Hematopoietic multipotent progenitor cell treated with erythropoietin and hydrocortisone succinate and interleukin-3 and kit ligand, for 4 days (in vitro differentiated cells): Measurements from ENCODE around the gene FKBP7.
"Not testable (repeated sequence)": the region's sequence is repeated elsewhere in the genome, so short reads cannot be mapped to it uniquely, and the experiment has no call there.

Experiments
- DNase-seq: peaks from one replicate; pipeline ENCODE4 v3.0.0-alpha.2; 2015

Gene FKBP7

DNA sequence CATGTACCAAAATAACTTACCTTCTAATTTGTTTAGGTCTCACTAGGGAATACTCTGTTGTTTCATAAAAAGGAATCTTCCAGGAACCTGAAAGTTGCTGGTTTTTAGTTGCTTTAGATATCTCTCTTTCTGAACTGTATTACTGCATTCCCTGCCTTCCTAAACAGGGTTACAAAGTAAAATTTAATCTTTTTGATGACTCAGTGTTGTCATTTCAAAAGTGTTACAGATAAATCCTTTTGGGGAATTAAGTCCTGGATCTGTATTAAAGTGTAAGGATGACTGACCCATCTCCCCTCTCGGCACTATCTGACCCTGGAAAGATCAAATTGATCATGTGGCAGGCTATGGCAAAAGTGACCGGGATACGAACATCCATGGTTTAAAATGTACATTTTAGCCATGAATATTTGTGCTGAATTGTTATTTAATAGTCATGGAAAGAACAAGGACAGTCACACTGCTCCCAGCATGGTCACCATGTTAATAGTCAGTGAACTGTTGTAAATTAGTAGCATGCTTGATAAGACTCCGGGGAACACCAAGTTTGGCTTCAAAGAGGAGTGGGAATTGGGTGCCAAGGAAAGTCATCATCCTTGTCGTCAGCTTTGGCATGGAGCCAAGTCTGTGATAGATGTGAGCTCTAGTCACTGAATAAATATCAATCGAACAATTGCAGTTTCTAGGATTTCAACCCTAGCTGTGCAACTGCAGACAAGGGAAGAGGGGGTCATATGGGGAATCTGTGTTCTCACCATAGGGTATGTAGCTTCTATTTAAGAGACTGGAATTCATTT is 6.0 kb upstream of the FKBP7 start:
- DNase-seq = peak; percentile 18

DNA sequence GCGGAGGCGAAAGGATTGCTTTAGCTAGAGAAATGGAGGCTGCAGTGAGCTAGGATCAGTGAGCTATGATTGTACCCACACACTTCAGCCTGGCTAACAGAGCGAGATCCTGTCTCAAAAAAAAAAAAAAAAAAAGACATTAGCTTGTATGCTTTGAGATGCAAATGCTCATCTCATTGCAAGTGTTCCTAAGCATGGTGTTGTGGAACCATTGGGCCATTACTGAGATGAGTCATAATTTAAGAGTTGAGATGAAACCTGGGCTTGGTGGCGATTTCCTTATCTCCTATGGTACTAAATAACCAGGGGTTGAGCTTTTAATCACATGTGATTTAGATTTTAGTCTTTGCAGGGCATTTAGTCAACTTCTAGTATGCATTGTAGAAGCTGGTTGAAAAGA is 4.0 kb upstream of the FKBP7 start:
- peak; percentile 60 for DNase-seq

DNA sequence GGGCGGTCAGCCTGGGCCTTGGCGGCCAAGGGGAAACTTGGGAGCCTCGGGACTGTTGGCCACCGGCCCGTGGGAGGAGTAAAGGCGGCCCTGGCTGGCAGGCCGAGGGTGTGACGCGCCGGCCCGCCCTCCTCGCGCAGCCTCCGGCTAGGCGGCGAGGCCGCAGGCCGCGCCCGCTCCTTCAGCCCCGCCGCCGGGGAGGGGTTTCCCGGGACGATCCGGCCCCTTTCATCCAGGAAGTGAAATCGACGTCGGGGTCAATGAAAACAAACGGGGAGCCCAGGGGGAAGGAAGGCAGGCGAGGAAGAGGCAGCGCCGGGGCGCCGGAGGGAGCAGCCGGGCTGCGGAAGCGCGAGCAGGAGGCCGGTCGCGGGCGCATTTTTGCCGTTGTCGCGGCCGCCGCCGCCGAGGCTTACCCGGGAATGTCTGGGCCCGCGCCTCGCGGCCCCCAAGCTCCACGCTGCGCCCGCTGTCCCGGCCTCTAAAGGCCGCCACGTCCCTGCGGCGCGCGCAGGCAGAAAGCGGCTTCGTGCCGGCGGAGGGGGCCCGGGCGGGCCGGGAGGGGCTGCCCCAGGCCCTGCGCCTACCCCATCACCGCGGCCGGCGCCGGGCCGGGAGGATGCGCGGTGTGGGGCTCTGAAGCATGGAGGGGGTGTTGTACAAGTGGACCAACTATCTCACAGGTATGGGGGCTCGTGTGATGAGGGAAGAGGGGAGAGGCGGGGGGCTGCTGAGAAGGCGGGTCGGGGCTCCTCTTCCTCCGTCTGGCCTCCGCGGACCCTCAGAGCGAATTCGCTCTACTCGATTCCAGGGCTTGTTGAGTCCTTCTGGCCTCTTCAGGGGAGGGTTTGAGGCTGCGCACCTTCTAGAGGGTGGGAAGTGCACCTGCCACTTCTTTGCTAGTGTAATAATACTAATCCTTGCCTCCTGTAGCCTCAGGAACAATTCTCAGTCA is 2.1 kb upstream of the FKBP7 start, which contains the start of gene PLEKHA3:
Gene PLEKHA3 (plus strand): TSS at position 231 of the 955 bp plus-strand sequence. CDS start 413 bp downstream, at position 644.
- peak; percentile 96 for DNase-seq

DNA sequence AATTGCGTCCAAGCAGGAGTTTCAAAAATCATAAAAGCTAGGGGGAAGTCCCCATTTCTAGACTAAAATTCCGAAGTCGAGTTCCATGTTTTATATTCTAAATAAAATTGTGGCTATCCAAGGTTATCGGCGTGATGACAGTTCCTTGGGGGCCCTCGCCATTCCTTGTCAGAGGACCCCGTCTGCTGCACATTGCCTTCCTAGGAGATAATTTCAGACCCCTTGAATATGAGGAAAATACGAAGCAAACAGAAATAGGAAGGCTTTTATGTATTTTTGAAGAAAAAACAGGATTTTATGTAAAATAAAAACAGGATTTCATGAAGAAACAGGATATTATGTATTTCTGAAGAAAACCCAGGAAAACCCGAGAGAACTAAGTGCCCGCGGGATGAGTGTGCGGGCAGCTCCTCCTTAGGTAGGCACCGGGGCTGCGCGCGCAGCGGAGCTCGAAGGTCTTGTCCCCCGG is 1.4 kb upstream of the FKBP7 start:
- no peak for DNase-seq

DNA sequence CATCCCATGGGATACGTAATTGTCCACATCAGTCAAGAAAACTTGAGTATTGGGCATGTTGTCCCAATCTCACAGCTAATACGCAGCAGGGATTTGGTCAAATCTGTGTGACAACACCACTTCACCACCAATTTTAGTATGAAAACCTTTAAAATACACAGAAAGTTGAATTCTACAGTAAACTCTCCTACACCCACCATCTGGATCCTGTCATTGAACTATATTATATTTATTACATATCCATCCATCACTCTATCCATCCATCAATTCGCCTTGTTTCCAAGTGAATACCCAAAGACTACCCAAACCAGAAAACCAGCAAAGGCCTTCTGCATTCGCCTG is 846 bp upstream of the FKBP7 start:
- no peak for DNase-seq

DNA sequence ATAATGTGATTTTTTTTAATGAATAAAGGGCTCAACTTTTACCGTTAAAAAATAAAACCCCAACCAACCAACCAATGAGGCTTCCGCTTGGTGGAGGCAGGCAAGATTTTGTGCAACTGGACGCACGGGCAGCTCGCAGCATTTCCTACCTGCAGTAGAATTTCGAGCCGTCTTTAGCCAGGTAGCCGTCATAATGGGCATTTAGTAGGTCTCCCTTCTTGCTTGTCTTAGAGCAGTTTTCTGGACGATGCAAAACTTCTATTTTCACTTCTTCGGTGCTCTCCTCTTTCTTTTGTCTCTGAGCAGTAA is 316 bp downstream of the FKBP7 start:
- peak; percentile 34 for DNase-seq

DNA sequence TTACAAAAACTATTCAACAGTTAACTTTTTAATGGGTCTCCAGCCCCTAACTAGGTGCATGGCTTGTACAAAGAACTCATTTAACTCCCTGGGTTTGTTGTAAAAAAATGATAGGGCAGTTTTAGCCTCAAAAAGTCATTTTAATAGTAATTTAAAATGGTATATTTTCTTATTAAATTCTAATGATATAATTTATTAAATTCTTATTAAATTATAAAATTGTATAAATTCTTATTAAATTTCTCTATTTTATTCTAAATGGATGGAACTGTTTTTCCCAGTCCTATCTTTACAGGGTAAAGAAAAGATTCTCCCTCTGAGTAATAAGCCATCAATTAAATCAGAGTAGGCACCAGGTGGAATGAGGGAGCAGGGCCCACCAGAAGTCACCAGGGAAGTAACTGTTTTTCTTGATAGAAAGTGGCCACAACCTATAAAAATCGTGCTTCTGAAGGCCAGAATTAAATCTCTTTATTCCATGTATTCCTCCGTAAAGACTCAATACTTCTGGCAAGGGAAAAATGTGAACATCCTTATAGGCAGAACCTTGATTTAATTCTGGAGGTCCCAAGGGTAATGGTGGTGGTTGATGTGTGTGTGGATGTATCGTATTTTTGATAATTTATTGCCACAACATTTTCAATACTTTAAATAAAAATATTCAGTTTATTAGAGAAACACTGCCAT is 814 bp downstream of the FKBP7 start:
- DNase-seq = peak; percentile 22

DNA sequence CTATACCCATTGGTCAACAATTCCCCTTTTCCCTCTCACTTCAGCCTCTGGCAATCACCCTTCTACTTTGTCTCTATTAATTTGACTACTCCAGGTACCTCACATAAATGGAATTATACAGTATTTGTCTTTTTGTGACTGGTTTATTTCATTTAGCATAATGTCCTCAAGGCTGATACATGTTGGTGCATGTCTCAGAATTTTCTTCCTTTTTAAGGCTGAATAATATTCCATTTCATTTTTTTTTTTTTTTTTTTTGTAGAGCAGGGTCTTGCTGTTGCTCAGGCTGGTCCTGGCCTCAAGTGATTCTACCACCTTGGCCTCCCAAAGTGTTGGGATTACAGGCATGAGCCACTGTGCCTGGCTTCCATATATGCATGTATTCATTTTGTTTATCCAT is 1.9 kb downstream of the FKBP7 start:
- no peak for DNase-seq

DNA sequence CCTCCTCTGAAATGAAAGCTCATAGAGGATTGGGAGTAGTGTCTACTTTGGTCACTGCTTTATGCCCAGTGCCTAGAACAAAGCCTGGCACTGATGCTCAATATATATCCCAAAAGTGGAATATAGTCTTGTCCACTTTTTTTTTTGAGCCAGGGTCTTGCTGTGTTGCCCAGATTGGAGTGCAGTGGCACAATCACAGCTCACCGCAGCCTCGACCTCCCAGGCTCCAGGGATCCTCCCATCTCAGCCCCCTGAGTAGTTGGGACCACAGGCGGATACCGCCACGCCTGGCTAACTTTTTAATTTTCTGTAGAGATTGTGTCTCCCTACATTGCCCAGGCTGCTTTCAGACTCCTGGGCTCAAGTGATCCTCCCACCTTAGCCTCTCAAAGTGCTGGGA is 3.8 kb downstream of the FKBP7 start:
- DNase-seq = no peak

DNA sequence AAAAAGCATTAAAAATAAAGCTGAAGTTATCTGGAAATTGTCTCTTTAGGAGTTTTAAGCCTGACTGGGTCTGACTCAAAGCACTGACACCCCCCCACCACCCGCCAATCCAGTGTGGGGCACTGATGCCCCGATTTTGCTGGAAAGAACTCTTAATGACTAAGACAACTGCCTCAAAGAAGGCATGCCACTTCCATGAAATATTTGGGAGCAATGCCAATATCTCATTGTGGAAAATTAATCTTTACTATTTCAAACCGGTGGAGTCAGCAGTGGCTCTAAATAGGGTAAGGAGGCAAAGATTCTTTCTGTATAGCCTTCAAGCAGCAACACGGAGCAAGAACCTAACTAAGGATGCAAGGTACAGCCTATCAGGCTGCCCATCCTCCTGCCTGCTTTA is 4.5 kb downstream of the FKBP7 start:
- no peak for DNase-seq

DNA sequence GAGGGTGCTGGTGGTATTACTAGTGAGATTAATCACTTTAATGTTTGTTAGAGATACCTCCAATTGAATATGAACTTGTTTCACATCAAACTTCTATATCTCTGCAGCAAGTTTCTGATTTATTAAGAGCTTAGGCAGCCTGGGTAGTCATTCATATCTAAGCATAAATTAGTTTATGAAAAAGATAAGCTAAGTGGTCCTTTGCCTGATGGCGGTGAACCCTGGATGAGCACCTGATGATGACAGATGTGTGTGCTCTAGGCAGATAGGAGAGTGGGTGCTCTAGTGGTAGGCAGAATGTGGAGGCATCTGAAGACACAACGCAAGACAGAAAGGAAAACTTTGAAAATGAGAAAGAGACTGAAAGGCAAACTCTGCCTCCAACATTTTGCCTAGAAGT is 5.0 kb downstream of the FKBP7 start:
- DNase-seq = peak; percentile 32

DNA sequence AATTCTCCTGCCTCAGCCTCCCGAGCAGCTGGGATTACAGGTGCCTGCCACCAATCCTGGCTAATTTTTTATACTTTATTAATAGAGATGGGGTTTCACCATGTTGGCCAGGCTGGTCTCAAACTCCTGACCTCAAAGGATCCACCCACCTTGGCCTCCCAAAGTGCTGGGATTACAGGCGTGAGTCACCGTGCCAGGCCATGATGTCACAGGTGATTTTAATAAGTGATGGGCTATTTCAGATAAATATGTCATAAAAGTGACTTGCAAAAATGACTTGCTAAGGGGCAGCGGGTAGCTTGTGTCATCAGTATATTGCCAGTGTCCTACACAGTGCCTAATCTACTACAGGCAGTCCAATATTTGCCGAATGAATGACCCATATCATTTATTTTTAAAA is 7.1 kb downstream of the FKBP7 start:
- not testable (repeated sequence) for DNase-seq

DNA sequence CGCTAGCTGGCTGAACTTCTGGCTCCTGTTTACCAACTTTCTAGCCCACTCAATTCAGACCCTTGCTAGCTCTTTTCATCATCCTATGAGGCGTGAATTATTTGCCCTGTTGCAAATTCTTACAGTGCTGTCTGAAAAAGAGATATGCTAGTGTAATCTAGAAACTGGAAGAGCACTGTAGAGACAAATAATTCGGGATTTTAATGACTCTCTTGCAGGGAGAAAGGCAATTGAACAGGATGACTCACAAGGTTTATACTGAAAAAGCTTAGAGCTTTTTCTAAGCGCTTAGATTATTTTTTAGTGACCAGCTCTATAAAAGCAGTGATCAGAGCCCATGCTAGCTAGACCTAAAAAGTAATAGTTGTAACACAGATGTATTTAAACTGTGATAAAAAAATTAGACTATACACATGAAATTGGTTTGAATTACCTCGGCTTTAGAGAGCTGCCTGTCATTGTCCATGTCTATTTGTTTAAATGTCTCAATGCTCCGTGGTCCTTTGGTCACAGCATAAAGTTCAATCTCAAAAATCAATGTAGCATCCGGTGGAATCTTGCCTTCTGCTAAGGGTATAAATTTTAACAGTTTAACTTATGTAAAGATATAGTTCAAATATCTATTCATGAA is 9.1 kb downstream of the FKBP7 start:
- no peak for DNase-seq

DNA sequence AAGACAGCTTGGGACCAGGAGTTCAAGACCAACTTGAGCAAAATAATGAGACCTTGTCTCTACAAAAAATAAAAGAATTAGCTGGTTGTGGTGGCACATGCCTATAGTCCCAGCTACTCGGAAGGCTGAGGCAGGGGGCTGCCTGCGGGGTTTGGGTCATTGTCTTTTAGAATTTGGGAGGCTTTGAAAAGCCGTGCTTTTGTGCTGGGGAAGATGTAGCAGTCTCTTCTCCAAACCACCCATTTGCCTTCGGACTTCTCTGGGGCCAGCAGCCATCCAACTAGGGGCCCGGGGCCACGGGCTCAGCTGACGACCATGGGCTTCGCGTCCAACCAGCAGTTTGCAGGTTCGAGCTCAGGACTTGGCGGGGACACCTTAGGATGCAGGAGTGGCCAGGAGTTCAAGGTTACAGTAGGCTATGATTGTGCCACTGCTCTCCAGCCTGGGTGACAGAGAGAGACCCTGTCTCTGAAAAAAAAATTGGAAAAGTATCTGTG is 21.0 kb downstream of the FKBP7 start:
- DNase-seq = no peak

DNA sequence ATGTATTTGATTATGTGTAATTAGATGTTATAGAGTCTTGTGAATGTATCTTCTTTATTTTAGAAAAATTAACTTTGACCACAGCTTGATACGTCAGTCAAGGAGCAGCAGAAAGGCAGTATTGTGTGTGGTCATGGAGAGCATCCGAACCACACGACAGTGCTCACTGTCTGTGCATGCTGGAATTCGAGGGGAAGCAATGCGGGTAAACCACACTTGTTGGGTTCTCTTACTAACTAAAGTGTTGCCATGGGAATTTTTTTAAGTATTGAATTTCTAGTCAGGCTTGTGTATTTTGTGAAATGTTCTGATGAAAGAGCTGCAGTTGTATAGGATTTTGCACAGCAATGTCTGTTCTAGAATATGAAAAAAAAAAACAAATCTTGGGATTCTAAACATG is 22.5 kb downstream of the FKBP7 start:
- no peak for DNase-seq

DNA sequence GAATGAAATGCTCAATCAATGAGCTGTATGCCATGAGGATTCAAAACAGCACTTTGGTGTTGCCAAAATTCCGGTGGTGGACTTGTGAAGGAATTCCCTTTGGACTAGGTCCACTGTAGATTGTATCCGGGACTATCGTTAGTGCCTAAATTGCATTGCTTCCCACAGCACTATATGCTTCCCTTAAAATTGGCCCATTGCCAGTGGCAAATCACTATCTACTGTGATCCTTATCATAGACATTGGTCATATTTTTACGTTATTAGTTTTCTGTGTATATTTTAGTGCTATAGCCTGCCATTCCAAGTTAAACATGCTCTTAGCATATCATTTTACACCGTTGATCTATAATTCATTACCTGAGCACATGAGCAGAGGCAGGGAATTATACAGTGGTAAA is 25.5 kb downstream of the FKBP7 start:
- DNase-seq = no peak

DNA sequence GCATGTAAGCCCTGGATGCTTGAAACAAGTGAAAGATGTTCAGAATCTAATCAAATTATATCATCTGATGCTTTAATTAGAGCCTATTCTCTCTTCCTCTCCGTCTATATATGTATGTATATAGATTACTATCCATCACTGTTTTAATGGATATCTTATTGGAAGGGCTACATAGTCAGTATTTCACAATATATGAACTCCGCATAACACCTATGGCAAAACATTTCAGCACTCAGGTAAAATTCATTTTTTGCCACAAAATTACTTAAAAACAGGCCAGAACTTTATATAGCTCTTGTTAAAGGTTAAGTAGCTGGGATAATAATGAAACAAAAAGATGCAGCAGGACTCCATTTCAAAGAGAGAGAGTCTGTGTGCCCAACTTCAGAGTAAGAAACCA is 26.1 kb downstream of the FKBP7 start:
- DNase-seq = no peak

DNA sequence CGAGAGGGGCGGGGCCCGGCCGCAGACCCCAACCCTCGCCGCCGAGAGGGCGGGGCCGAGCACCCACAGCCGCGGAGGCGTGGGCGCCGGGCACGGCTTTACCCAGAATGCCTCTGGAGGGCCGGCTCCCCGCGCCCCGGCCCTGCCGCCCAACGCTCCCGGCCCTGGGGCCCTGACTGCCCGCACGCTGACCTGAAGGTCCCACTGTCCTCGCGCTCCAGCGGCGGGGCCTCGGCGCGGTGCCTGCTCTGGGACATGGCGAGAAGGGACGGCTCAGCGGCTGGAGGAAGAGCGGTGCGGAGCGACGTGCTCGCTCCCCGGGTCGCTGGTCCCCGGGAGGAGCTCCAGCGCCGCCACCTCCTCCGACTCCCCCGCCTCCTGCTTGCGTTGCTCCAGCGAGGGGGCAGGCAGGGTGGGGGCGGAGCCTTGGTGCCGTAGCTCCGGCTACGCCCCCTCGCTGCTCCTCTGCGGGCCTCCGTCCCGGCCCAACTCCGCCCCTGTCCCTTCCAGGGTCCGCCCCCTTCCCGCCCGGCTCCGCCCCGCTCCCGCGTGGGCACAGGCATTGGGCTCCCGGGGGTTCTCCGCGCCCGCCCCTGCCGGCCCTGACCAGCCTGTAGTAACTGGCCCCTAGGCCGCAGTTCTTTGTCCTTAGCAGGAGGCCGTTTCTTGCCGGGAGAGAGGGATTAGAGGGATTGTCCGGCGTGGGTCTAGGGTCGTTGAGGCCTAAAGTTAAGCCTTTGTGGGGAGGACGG is 27.4 kb downstream of the FKBP7 start, which contains the start of the genes PJVK and PRKRA:
Gene PJVK (plus strand): TSS at position 605 of the 752 bp plus-strand sequence. CDS start 2,032 bp downstream, outside the sequence.
Gene PRKRA (minus strand): TSS at position 402 of the 752 bp plus-strand sequence. CDS start 145 bp downstream, at position 257.
- DNase-seq = peak; percentile 98

DNA sequence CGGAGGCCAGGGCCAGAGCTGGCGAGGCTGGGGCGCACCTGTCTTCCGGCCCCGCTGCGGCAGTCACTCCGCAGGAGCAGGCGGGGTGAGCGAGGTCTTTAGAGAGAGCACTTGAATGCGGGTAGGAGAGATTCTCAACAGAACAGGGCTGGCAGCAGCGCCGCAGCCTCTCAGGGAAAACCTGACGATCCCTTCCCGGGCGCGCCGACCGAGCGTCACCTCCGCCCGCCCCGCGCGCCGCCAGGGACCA is 28.0 kb downstream of the FKBP7 start:
- no peak for DNase-seq

DNA sequence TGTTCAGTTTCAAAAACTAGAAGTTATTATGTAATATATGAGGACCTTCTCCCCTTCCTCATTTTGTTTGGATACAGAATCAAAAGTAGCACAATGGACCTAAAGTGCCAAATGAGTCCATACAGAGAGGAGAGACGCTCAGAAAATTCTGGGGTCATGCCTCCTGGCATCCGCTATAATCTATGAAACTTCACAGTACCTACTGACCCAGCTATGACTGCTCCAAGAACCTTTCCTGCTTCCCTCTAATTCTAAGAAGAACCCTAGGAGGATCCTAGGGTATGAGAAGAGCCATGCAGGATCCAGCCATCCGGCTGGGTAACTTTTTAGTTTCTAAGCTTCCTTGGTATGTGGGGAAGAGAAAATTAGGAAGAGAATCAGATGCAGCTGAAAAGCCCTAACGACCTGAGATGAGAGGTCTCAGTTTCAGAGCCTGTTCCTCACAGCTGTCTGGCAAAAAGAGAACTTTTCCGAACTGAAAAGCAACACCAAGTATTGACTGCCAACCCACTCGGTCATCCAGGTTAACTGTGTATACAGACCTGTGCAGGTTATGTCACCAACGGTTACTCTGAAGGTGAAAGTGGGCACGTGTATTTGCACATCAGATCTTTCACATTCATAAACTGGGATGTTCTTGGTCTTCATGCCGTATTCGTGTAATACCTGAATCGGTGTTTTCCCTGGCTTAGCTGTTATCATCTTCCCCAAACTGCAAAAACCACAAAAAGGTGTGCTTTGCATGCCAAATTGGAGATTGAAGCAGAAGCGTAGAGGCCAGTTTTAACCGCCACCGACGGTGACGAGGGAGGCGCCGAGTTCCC is 28.5 kb downstream of the FKBP7 start:
- peak; percentile 22 for DNase-seq
